H1 (cell line): ENCODE results near the gene CCNY. TPM values are rescaled to one million over a fixed set of nuclear protein-coding genes. Genes with fewer than 3 reads are reported as not detected.

ENCODE experiments used
- CTCF ChIA-PET: fragments of 300-600 bp; sonication (Branson Sonifier 250); formaldehyde crosslinking; loops from one replicate; lab custom pipeline; 2021; ENCODE audit not compliant: partially characterized antibody; lab: Charles Lee
- POLR2A ChIA-PET: fragments of 300-600 bp; sonication (Branson Sonifier 250); formaldehyde crosslinking; loops from one replicate; lab custom pipeline; 2021; ENCODE audit warnings: inconsistent platforms; ENCODE audit not compliant: partially characterized antibody; lab: Charles Lee
- DNase-seq, 2 experiments: peaks; one replicate each; pipeline versions ENCODE4 v3.0.0 to v3.0.0-alpha.2; 2010 to 2022; ENCODE audit warnings: low spot score in 2 of 2, low read depth in 1 of 2, mixed read lengths in 1 of 2
- FAIRE-seq: peaks from 2 replicates; lab custom pipeline; 2011; peaks lifted over from hg19 to GRCh38; lab: Jason Lieb, UNC
- H2AFZ ChIP-seq: 2 replicates; pipeline ENCODE4 v1.8.1; 2012; ENCODE audit warnings: low read length, inconsistent platforms
- H2AK5ac ChIP-seq: 2 replicates; pipeline ENCODE4 v1.6.1; 2013; ENCODE audit warnings: low read depth, low read length
- H2BK120ac ChIP-seq: replicated peaks from 2 replicates; pipeline ENCODE3; 2013; ENCODE audit warnings: low read depth, low read length, inconsistent platforms
- H2BK12ac ChIP-seq: 2 replicates; pipeline ENCODE4 v1.6.1; 2013; ENCODE audit warnings: low read depth, low read length
- H2BK15ac ChIP-seq: 2 replicates; pipeline ENCODE4 v1.6.1; 2013; ENCODE audit warnings: low read length
- H2BK20ac ChIP-seq: 2 replicates; pipeline ENCODE4 v1.6.1; 2013; ENCODE audit warnings: low read length
- H2BK5ac ChIP-seq: 2 replicates; pipeline ENCODE4 v1.6.1; 2013; ENCODE audit warnings: low read depth, low read length
- H3K14ac ChIP-seq: 2 replicates; pipeline ENCODE4 v1.6.1; 2013; ENCODE audit warnings: inconsistent platforms; ENCODE audit not compliant: insufficient read length
- H3K18ac ChIP-seq: 2 replicates; pipeline ENCODE4 v1.6.1; 2013; ENCODE audit warnings: low read length; ENCODE audit errors: extremely low read depth
- H3K23ac ChIP-seq: 2 replicates; pipeline ENCODE4 v1.6.1; 2013; ENCODE audit warnings: inconsistent platforms; ENCODE audit not compliant: insufficient read length
- H3K23me2 ChIP-seq: 2 replicates; pipeline ENCODE4 v1.6.1; 2013; ENCODE audit warnings: low read depth, low read length
- H3K27ac ChIP-seq: 2 replicates; pipeline ENCODE4 v1.6.1; 2011; ENCODE audit warnings: low read depth, low read length, inconsistent platforms
- H3K27me3 ChIP-seq, 4 experiments: replicated peaks in 1 of 4; 1 replicate in 1 of 4; 2 replicates in 3 of 4; pipeline versions ENCODE4 v1.6.1 to v1.8.1; 2011 to 2013; ENCODE audit warnings: low read length in 3 of 4, mild to moderate bottlenecking in 3 of 4, inconsistent platforms in 2 of 4, mixed read lengths in 2 of 4, moderate library complexity in 1 of 4; ENCODE audit not compliant: control insufficient read depth in 3 of 4, insufficient read depth in 3 of 4; ENCODE audit errors: extremely low read depth in 1 of 4
- H3K36me3 ChIP-seq, 4 experiments: 2 replicates each; pipeline versions ENCODE4 v1.6.1 to v1.8.1; 2011 to 2013; ENCODE audit warnings: mild to moderate bottlenecking in 4 of 4, low read length in 3 of 4, moderate library complexity in 2 of 4, control low read depth in 1 of 4, inconsistent platforms in 1 of 4; ENCODE audit not compliant: insufficient read depth in 4 of 4, control insufficient read depth in 2 of 4
- H3K4ac ChIP-seq: replicated peaks from 2 replicates; pipeline ENCODE3; 2013; ENCODE audit warnings: low read length, low read depth, mixed read lengths, inconsistent platforms; ENCODE audit not compliant: insufficient read length
- H3K4me1 ChIP-seq, 4 experiments: replicated peaks in 1 of 4; 1 replicate in 1 of 4; 2 replicates in 3 of 4; pipeline versions ENCODE4 v1.6.1 to v1.8.1; 2011 to 2013; ENCODE audit warnings: low read length in 3 of 4, inconsistent platforms in 2 of 4, mixed read lengths in 1 of 4; ENCODE audit not compliant: insufficient read depth in 4 of 4, control insufficient read depth in 3 of 4
- H3K4me2 ChIP-seq, 2 experiments: 2 replicates each; pipeline versions ENCODE4 v1.6.1 to v1.8.1; 2011 to 2013; ENCODE audit warnings: low read depth in 2 of 2, low read length in 2 of 2, control low read depth in 1 of 2, inconsistent platforms in 1 of 2, mild to moderate bottlenecking in 1 of 2; ENCODE audit not compliant: insufficient read depth in 1 of 2
- H3K4me3 ChIP-seq, 4 experiments: fragments of 200-600, 300-600 bp in 1 of 4; sonication (generic), shearing (Covaris generic), sonication (Bioruptor Twin) in 1 of 4; 2 replicates each; pipeline versions ENCODE4 v1.5.1 to v1.8.1; 2011 to 2016; ENCODE audit warnings: low read length in 4 of 4, low read depth in 3 of 4, control low read depth in 2 of 4, inconsistent platforms in 2 of 4, mild to moderate bottlenecking in 2 of 4, mixed read lengths in 1 of 4, moderate library complexity in 1 of 4; ENCODE audit not compliant: insufficient read depth in 2 of 4; ENCODE audit errors: extremely low read depth in 1 of 4
- H3K56ac ChIP-seq: replicated peaks from 2 replicates; pipeline ENCODE3; 2013; ENCODE audit warnings: low read depth, mild to moderate bottlenecking, mixed read lengths, low read length, inconsistent platforms; ENCODE audit not compliant: insufficient read length
- H3K79me1 ChIP-seq: 2 replicates; pipeline ENCODE4 v1.6.1; 2013; ENCODE audit warnings: low read depth, low read length, control low read depth
- H3K79me2 ChIP-seq, 2 experiments: 2 replicates each; pipeline versions ENCODE4 v1.6.1 to v1.8.1; 2012 to 2013; ENCODE audit warnings: low read length in 2 of 2, mild to moderate bottlenecking in 2 of 2, inconsistent platforms in 1 of 2; ENCODE audit not compliant: insufficient read depth in 2 of 2, control insufficient read depth in 1 of 2
- H3K9ac ChIP-seq, 4 experiments: replicated peaks in 1 of 4; 1 replicate in 1 of 4; 2 replicates in 3 of 4; pipeline versions ENCODE4 v1.6.1 to v1.8.1; 2011 to 2013; ENCODE audit warnings: low read depth in 3 of 4, low read length in 3 of 4, control low read depth in 2 of 4, mild to moderate bottlenecking in 2 of 4, moderate library complexity in 2 of 4, inconsistent platforms in 1 of 4; ENCODE audit errors: extremely low read depth in 1 of 4
- H3K9me3 ChIP-seq, 2 experiments: 2 replicates each; pipeline versions ENCODE4 v1.6.1 to v1.8.1; 2012 to 2013; ENCODE audit warnings: mild to moderate bottlenecking in 2 of 2, moderate library complexity in 2 of 2, control low read depth in 1 of 2, inconsistent platforms in 1 of 2, low read depth in 1 of 2, low read length in 1 of 2, mixed read lengths in 1 of 2; ENCODE audit not compliant: insufficient read depth in 2 of 2
- H4K20me1 ChIP-seq, 2 experiments: replicated peaks in 1 of 2; 2 replicates each; pipeline versions ENCODE3 to v1.8.1; 2011 to 2013; ENCODE audit warnings: inconsistent platforms in 2 of 2, low read length in 2 of 2, mild to moderate bottlenecking in 1 of 2; ENCODE audit not compliant: insufficient read depth in 2 of 2, control insufficient read depth in 1 of 2
- H4K5ac ChIP-seq: 2 replicates; pipeline ENCODE4 v1.6.1; 2013; ENCODE audit warnings: low read length, low read depth, mixed read lengths, inconsistent platforms; ENCODE audit not compliant: insufficient read length
- H4K8ac ChIP-seq: 2 replicates; pipeline ENCODE4 v1.8.0; 2013; ENCODE audit warnings: mild to moderate bottlenecking, moderate library complexity, low read length, inconsistent platforms; ENCODE audit not compliant: insufficient read depth; ENCODE audit errors: extremely low read depth
- H4K91ac ChIP-seq: replicated peaks from 2 replicates; pipeline ENCODE3; 2013; ENCODE audit warnings: low read length, mixed read lengths, inconsistent platforms; ENCODE audit not compliant: insufficient read length
- ASH2L ChIP-seq: fragments of 200-600, 300-600 bp; sonication (generic); IDR thresholded peaks from one replicate; pipeline ENCODE4 v1.7.1; 2017; ENCODE audit warnings: low read length
- BRCA1 ChIP-seq: IDR thresholded peaks from 2 replicates; pipeline ENCODE4 v1.6.1; 2012; ENCODE audit warnings: low read depth, low read length, improper control_type of control experiment
- CEBPB ChIP-seq: IDR thresholded peaks from 2 replicates; pipeline ENCODE4 v1.6.1; 2012; ENCODE audit warnings: low read depth, low read length
- E2F6 ChIP-seq: IDR thresholded peaks from 2 replicates; pipeline ENCODE4 v1.6.1; 2012; ENCODE audit warnings: inconsistent platforms
- HDAC2 ChIP-seq, 2 experiments: fragments of 300-600 bp in 1 of 2; sonication (generic) in 1 of 2; IDR thresholded peaks; 2 replicates each; pipeline ENCODE4 v1.6.1; 2011 to 2012; ENCODE audit warnings: low read depth in 2 of 2, low read length in 2 of 2, mild to moderate bottlenecking in 2 of 2, moderate library complexity in 2 of 2, borderline replicate concordance in 1 of 2, inconsistent platforms in 1 of 2
- KDM1A ChIP-seq: fragments of 200-600, 300-600 bp; sonication (generic); IDR thresholded peaks from 2 replicates; pipeline ENCODE4 v1.7.1; 2016; ENCODE audit warnings: mild to moderate bottlenecking, low read length, borderline replicate concordance
- MAX ChIP-seq: IDR thresholded peaks from 2 replicates; pipeline ENCODE4 v1.6.1; 2012; ENCODE audit warnings: inconsistent platforms
- RBBP5 ChIP-seq: IDR thresholded peaks from 2 replicates; pipeline ENCODE4 v1.7.1; 2012; ENCODE audit warnings: low read depth, mild to moderate bottlenecking, inconsistent platforms, low read length, moderate library complexity, borderline replicate concordance
- RFX5 ChIP-seq: IDR thresholded peaks from 2 replicates; pipeline ENCODE4 v1.6.1; 2011; ENCODE audit warnings: low read depth, low read length, improper control_type of control experiment, borderline replicate concordance
- SAP30 ChIP-seq: fragments of 300-600 bp; sonication (generic); IDR thresholded peaks from 2 replicates; pipeline ENCODE4 v1.7.1; 2012; ENCODE audit warnings: low read length, moderate library complexity, mild to moderate bottlenecking, inconsistent platforms; ENCODE audit not compliant: insufficient read depth, insufficient replicate concordance
- SP4 ChIP-seq: IDR thresholded peaks from 2 replicates; pipeline ENCODE4 v1.6.1; 2012; ENCODE audit warnings: low read length, inconsistent platforms
- TCF12 ChIP-seq: IDR thresholded peaks from 2 replicates; pipeline ENCODE4 v1.6.1; 2011; ENCODE audit warnings: low read depth, mild to moderate bottlenecking, low read length
- TEAD4 ChIP-seq: IDR thresholded peaks from 2 replicates; pipeline ENCODE4 v1.6.1; 2012; ENCODE audit warnings: low read depth, low read length, inconsistent platforms, mixed read lengths
- ZNF274 ChIP-seq: IDR thresholded peaks from 2 replicates; pipeline ENCODE4 v1.7.0; 2012; ENCODE audit warnings: low read length, borderline replicate concordance; ENCODE audit errors: extremely low read depth
- WGBS, 2 experiments: shearing (Covaris generic) in 1 of 2; methylation state at CpG; one replicate each; pipeline versions ENCODE4 v1.1.6 to v1.1.7; 2013 to 2015; ENCODE audit warnings: low lambda C conversion rate in 2 of 2, mixed read lengths in 2 of 2, inconsistent platforms in 1 of 2, low coverage in 1 of 2, missing lambda C conversion rate in 1 of 2; ENCODE audit not compliant: insufficient replicate concordance in 2 of 2, insufficient coverage in 1 of 2, insufficient read length in 1 of 2; ENCODE audit errors: extremely low coverage in 1 of 2, missing lambda C conversion rate in 1 of 2; 5-methylcytosine and 5-hydroxymethylcytosine counted together
- polyA plus RNA-seq, 7 experiments: library from polyadenylated mRNA; depleted of rRNA in 3 of 7; stranded (reverse) in 5 of 7; unstranded in 2 of 7; fragments of >200 nt in 5 of 7; fragments of 200-250 nt in 2 of 7; gene quantifications; 1 replicate in 5 of 7; 2 replicates in 1 of 7; 4 replicates in 1 of 7; pipeline versions ENCODE4 v1.2.1 to v1.2.3, GENCODE V29; 2011 to 2013; ENCODE audit warnings: missing spikeins in 2 of 7, mixed read lengths in 2 of 7
- total RNA-seq: library from RNA; stranded (reverse); fragmentation: NEBNext Ultra II Directional; extraction: Animal tissue kit (Norgen Biotek cat#: 25700); gene quantifications from 2 replicates; pipeline ENCODE4 v1.2.1, GENCODE V29; 2021

Gene CCNY
- total and polyA plus RNA-seq, 2 of the 8 experiments (the other 6 are each of a cell fraction or from before 2014, with no cell fraction given): 25.3 to 68.2 TPM

GRCh38 chr10:35503578-35503977, 167.3 kb downstream of the CCNY start:
- H4K91ac ChIP-seq: no peak overlapping the region
- no peak overlapping the region for H2AK5ac ChIP-seq
- H3K27me3 ChIP-seq: no peaks in the 10 kb centered on the region
- H3K4me2 ChIP-seq: no peak overlapping the region
- H3K14ac ChIP-seq: no peak overlapping the region
- H3K56ac ChIP-seq: no peak overlapping the region
- H4K20me1 ChIP-seq: peaks cover 2% of the 10 kb centered on the region in 2 experiments
- peaks cover 0 to 7% (median under 1%) of the 10 kb centered on the region in 4 experiments; a peak in 2 of 7 replicates for H3K4me1 ChIP-seq
- H3K4me3 ChIP-seq: no peak overlapping the region
- DNase-seq: no peak
- ChIA-PET POLR2A (no interaction called here), CTCF (interaction anchor here (0.7 to 2.2 kb wide), 4 partner anchors 8 to 282 kb away, joined by 3 to 7 read pairs (median 4); no protein-coding TSS in a partner anchor)
- H2BK20ac ChIP-seq: no peak overlapping the region
- no peak overlapping the region for H2BK120ac ChIP-seq
- no peaks in the 10 kb centered on the region for H3K9me3 ChIP-seq
- no peak overlapping the region for H3K4ac ChIP-seq
- no peak overlapping the region for H2BK12ac ChIP-seq
- H3K79me1 ChIP-seq: peaks cover 1% of the 10 kb centered on the region; the same call in 1 of the 2 replicates
- H2AFZ ChIP-seq: no peak overlapping the region
- H2BK5ac ChIP-seq: no peak overlapping the region
- no peak overlapping the region for H3K23ac ChIP-seq
- 0 out of 4 replicates have a peak, but pooled peaks cover 0 to 2% of the 10 kb centered on the region in 2 experiments for H3K79me2 ChIP-seq
- no peak overlapping the region for H4K8ac ChIP-seq
- no peak overlapping the region for H4K5ac ChIP-seq
- no peak for FAIRE-seq
- no peak overlapping the region for H2BK15ac ChIP-seq
- H3K18ac ChIP-seq: no peak overlapping the region
- WGBS, 2 experiments: 85% methylated on average over 5 of the region's 5 CpGs; no CpG with 5 or more reads in 1 of the 2 experiments
- H3K27ac ChIP-seq: no peak overlapping the region
- no peak overlapping the region for H3K9ac ChIP-seq
- H3K23me2 ChIP-seq: no peaks in the 10 kb centered on the region
- H3K36me3 ChIP-seq: no peaks in the 10 kb centered on the region
- TF ChIP-seq MAX: no peak
- no peak for TF ChIP-seq E2F6
- no peak for TF ChIP-seq ASH2L
- no peak for TF ChIP-seq ZNF274
- TF ChIP-seq TCF12: no peak
- TF ChIP-seq SP4: no peak
- no peak for TF ChIP-seq KDM1A
- no peak for TF ChIP-seq RFX5
- TF ChIP-seq SAP30: no peak
- TF ChIP-seq BRCA1: no peak
- TF ChIP-seq TEAD4: no peak
- TF ChIP-seq RBBP5: no peak
- no peak for TF ChIP-seq HDAC2 (IDR thresholded peaks at IDR 0.05; ENCODE audit: borderline replicate concordance in 1 of 2, low read depth in 2 of 2, low read length in 2 of 2)
- no peak for TF ChIP-seq CEBPB
